ENCODE data around the gene PRODH2. TPM values are rescaled to one million over a fixed set of nuclear protein-coding genes. Genes with fewer than 3 reads are reported as not detected.

Gene PRODH2
- total RNA-seq, 6 experiments from 2014 or later = 60.3 to 281 (median 134) TPM

DNA sequence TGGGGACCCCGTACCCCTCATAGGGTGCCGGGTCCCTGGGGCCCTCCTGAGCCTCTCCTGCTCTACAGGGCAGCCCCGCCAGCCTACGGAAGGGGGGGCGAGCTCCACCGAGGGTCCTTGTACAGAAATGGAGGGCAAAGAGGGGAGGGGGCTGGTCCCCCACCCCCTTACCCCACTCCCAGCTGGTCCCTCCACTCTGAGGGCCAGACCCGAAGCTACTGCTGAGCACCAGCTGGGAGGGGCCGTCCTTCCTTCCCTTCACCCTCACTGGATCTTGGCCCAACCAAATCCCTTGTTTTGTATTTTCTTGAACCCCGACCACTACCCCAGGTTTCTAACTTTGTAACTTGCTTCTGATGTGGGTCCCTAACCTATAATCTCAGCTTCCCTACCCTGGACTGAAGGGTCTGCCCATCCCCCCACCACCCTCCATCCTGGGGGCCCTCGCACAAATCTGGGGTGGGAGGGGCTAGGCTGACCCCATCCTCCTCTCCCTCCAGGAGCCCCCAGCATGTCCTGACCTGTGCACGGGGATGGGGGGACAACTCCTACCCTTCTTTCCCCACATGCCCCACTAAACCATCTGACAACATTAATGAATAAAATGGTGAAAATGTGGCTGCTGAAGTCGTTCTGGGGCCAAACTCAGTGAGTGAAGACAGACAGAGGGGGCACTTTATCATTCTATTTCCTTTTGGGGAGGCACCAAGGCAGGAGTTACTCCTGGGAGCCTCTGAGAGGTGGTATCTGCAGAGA, 24.3 kb downstream of the PRODH2 start:
- Histone ChIP-seq H3K27ac (no peak overlapping the region), H3K27me3 (no peaks in the 10 kb centered on the region), H3K36me3 (no peaks in the 10 kb centered on the region), H3K9me3 (no peaks in the 10 kb centered on the region), H3K4me1 (peaks cover 0 to 4% (median 0%) of the 10 kb centered on the region in 4 donors), H3K4me3 (no peak overlapping the region)
- WGBS (ENCODE audit: insufficient coverage, low coverage, low lambda C conversion rate, missing lambda C conversion rate) = 84% methylated on average over 6 of the region's 12 CpGs
- no peak for DNase-seq
- ATAC-seq = no peak
- intact Hi-C loops (cut with DNase I) = no loop called here
- TF ChIP-seq, protein P1, sequence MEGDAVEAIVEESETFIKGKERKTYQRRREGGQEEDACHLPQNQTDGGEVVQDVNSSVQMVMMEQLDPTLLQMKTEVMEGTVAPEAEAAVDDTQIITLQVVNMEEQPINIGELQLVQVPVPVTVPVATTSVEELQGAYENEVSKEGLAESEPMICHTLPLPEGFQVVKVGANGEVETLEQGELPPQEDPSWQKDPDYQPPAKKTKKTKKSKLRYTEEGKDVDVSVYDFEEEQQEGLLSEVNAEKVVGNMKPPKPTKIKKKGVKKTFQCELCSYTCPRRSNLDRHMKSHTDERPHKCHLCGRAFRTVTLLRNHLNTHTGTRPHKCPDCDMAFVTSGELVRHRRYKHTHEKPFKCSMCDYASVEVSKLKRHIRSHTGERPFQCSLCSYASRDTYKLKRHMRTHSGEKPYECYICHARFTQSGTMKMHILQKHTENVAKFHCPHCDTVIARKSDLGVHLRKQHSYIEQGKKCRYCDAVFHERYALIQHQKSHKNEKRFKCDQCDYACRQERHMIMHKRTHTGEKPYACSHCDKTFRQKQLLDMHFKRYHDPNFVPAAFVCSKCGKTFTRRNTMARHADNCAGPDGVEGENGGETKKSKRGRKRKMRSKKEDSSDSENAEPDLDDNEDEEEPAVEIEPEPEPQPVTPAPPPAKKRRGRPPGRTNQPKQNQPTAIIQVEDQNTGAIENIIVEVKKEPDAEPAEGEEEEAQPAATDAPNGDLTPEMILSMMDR (IDR thresholded peaks at IDR 0.05) = no peak
- TF ChIP-seq POLR2A (IDR thresholded peaks at IDR 0.05) = no peak

DNA sequence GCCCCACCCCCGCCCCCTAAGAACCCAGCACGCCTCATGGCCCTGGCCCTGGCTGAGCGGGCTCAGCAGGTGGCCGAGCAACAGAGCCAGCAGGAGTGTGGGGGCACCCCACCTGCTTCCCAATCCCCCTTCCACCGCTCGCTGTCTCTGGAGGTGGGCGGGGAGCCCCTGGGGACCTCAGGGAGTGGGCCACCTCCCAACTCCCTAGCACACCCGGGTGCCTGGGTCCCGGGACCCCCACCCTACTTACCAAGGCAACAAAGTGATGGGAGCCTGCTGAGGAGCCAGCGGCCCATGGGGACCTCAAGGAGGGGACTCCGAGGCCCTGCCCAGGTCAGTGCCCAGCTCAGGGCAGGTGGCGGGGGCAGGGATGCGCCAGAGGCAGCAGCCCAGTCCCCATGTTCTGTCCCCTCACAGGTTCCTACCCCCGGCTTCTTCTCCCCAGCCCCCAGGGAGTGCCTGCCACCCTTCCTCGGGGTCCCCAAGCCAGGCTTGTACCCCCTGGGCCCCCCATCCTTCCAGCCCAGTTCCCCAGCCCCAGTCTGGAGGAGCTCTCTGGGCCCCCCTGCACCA, 25.3 kb downstream of the PRODH2 start:
- intact Hi-C loops (cut with DNase I) = no loop called here
- whole genome bisulfite sequencing (ENCODE audit: insufficient coverage, low coverage, low lambda C conversion rate, missing lambda C conversion rate) = no CpG with 5 or more reads among the region's 15 CpGs

DNA sequence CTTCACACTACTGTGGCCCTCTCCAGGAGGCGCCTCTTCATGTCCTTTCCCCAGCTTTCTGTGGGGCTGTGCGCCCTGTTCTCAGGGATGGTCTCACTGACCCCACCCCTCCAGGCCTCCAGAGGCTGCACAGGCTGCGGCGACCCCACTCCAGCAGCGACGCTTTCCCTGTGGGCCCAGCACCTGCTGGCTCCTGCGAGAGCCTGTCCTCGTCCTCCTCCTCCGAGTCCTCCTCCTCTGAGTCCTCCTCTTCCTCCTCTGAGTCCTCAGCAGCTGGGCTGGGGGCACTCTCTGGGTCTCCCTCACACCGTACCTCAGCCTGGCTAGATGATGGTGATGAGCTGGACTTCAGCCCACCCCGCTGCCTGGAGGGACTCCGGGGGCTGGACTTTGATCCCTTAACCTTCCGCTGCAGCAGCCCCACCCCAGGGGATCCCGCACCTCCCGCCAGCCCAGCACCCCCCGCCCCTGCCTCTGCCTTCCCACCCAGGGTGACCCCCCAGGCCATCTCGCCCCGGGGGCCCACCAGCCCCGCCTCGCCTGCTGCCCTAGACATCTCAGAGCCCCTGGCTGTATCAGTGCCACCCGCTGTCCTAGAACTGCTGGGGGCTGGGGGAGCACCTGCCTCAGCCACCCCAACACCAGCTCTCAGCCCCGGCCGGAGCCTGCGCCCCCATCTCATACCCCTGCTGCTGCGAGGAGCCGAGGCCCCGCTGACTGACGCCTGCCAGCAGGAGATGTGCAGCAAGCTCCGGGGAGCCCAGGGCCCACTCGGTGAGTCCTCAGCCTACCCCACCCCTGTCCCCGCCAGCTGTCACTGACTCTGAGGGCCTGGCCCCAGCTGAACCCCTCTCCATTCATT, 26.1 kb downstream of the PRODH2 start:
- Histone ChIP-seq H3K9me3 (no peaks in the 10 kb centered on the region), H3K27ac (no peak overlapping the region), H3K27me3 (no peaks in the 10 kb centered on the region), H3K4me1 (peaks cover 0 to 1% (median 0%) of the 10 kb centered on the region in 4 donors), H3K36me3 (no peaks in the 10 kb centered on the region), H3K4me3 (no peak overlapping the region)
- intact Hi-C loops (cut with DNase I) = no loop called here
- 73% methylated on average over 9 of the region's 31 CpGs for WGBS (ENCODE audit: insufficient coverage, low coverage, low lambda C conversion rate, missing lambda C conversion rate)
- no peak for TF ChIP-seq POLR2A (IDR thresholded peaks at IDR 0.05)
- TF ChIP-seq, protein P1 (IDR thresholded peaks at IDR 0.05) = no peak
- DNase-seq = peak in 1 of 3 donors; percentile 43
- ATAC-seq = no peak

More for the DNA sequence above, 25.3 kb downstream of the PRODH2 start:
- TF ChIP-seq, protein P1 (IDR thresholded peaks at IDR 0.05) = no peak
- TF ChIP-seq POLR2A (IDR thresholded peaks at IDR 0.05) = no peak
- ATAC-seq = no peak
- Histone ChIP-seq H3K4me1 (peaks cover 0 to 4% (median 0%) of the 10 kb centered on the region in 4 donors), H3K27me3 (no peaks in the 10 kb centered on the region), H3K4me3 (no peak overlapping the region), H3K27ac (no peak overlapping the region), H3K36me3 (no peaks in the 10 kb centered on the region), H3K9me3 (no peaks in the 10 kb centered on the region)
- DNase-seq = no peak

DNA sequence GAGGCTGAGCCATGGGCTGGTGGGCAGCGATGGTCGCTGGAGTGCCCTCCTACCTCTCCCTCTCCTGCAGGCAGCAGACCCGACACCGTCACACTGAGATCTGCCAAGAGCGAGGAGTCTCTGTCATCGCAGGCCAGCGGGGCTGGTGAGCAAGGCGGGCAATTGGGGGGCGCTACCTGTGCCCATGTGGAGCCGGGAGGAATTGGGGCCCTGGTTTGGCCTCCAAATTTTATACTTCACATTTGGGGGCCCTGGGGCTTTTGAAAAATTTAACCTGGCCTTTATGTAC, 27.4 kb downstream of the PRODH2 start:
- H3K36me3 ChIP-seq = no peaks in the 10 kb centered on the region
- H3K9me3 ChIP-seq = no peaks in the 10 kb centered on the region
- whole genome bisulfite sequencing (ENCODE audit: insufficient coverage, low coverage, low lambda C conversion rate, missing lambda C conversion rate) = no CpG with 5 or more reads among the region's 10 CpGs
- H3K27me3 ChIP-seq = no peaks in the 10 kb centered on the region
- TF ChIP-seq, protein P1 (IDR thresholded peaks at IDR 0.05) = no peak
- no peak for TF ChIP-seq POLR2A (IDR thresholded peaks at IDR 0.05)
- intact Hi-C loops (cut with DNase I) = no loop called here
- no peak overlapping the region for H3K27ac ChIP-seq
- no peak for DNase-seq
- H3K4me3 ChIP-seq = no peak overlapping the region
- no peaks in the 10 kb centered on the region for H3K4me1 ChIP-seq
- ATAC-seq = no peak

All from right lobe of liver (tissue), 6 donors.